Stomach (tissue), 9 donors: ENCODE data around the gene VTI1A. TPM values are rescaled to one million over a fixed set of nuclear protein-coding genes. Genes with fewer than 3 reads are reported as not detected.

ENCODE experiments used
- DNase-seq, 2 donors: peaks; one replicate each; pipeline versions ENCODE4 v3.0.0 to v3.0.0-alpha.2; 2013 to 2019
- H3K27ac ChIP-seq, 5 donors: fragments of 200-600 bp in 4 of 5; sonication (generic) in 4 of 5; one replicate each; pipeline ENCODE4 v1.5.1; 2013 to 2019; ENCODE audit warnings: mild to moderate bottlenecking in 1 of 5, moderate library complexity in 1 of 5
- H3K27me3 ChIP-seq, 3 donors: fragments of 200-600 bp; sonication (generic); one replicate each; pipeline ENCODE4 v1.5.1; 2017 to 2019; ENCODE audit warnings: mixed run types in 1 of 3
- H3K36me3 ChIP-seq, 4 donors: fragments of 200-600 bp; sonication (generic); 1 replicate in 3 of 4; 2 replicates in 1 of 4; pipeline ENCODE4 v1.5.1; 2016 to 2019
- H3K4me1 ChIP-seq, 4 donors: fragments of 200-600 bp; sonication (generic); one replicate each; pipeline ENCODE4 v1.5.1; 2016 to 2019
- H3K4me3 ChIP-seq, 4 donors: fragments of 200-600 bp; sonication (generic) in 3 of 4; one replicate each; pipeline ENCODE4 v1.5.1; 2016 to 2019; ENCODE audit warnings: mild to moderate bottlenecking in 1 of 4
- H3K9me3 ChIP-seq, 4 donors: fragments of 200-600 bp; sonication (generic); one replicate each; pipeline ENCODE4 v1.5.1; 2016 to 2019
- EP300 ChIP-seq: sonication (generic); formaldehyde crosslinking; IDR thresholded peaks from one replicate; pipeline ENCODE4 v1.6.1; 2017; ENCODE audit warnings: antibody characterized with exemption
- POLR2A ChIP-seq, 4 donors: fragments of 450-650 bp; IDR thresholded peaks; one replicate each; pipeline ENCODE4 v1.6.1; 2016; ENCODE audit warnings: antibody characterized with exemption in 4 of 4, control low read depth in 2 of 4, mild to moderate bottlenecking in 1 of 4, moderate library complexity in 1 of 4
- POLR2AphosphoS5 ChIP-seq, 3 donors: sonication (generic); formaldehyde crosslinking; IDR thresholded peaks; one replicate each; pipeline ENCODE4 v1.6.1; 2016; ENCODE audit warnings: antibody characterized with exemption in 3 of 3
- WGBS, 5 donors: extraction: QIAGEN DNeasy Blood & Tissue Kit in 3 of 5; methylation state at CpG; one replicate each; pipeline versions ENCODE4 v1.1.5 to v1.1.7; 2013 to 2018; 5-methylcytosine and 5-hydroxymethylcytosine counted together
- intact Hi-C: fragments of 100-400 bp; cut with DNase I; formaldehyde crosslinking; loops from one replicate; pipeline ENCODE4 v1.15.1; 2023; ENCODE audit warnings: low total_unique reads
- polyA plus RNA-seq, 3 donors: library from polyadenylated mRNA; stranded (reverse); fragments of 200-250 nt; gene quantifications; one replicate each; pipeline ENCODE4 v1.2.3, GENCODE V29; 2013
- total RNA-seq, 5 donors: library from RNA; depleted of rRNA; stranded (reverse); fragments of >200 nt; gene quantifications; one replicate each; pipeline versions ENCODE4 v1.1.0 to v1.2.3, GENCODE V29; 2014 to 2016
- TF ChIP-seq, protein P1 (sequence below), 7 experiments: fragments of 450-650 bp in 4 of 7; fragments of 200-600 bp in 3 of 7; sonication (generic) in 3 of 7; IDR thresholded peaks; one replicate each; pipeline ENCODE4 v1.5.1; 2016 to 2019; ENCODE audit warnings: antibody characterized with exemption in 7 of 7, control low read depth in 2 of 7, mild to moderate bottlenecking in 1 of 7
- donor health status: healthy with polysubstance abuse.
- donor health status: Bipolar disorder and iron deficiency.
- donor health status: healthy.

VTI1A gene
- total and polyA plus RNA-seq, 8 donors: 6.5 to 222 (median 57.4) TPM

DNA sequence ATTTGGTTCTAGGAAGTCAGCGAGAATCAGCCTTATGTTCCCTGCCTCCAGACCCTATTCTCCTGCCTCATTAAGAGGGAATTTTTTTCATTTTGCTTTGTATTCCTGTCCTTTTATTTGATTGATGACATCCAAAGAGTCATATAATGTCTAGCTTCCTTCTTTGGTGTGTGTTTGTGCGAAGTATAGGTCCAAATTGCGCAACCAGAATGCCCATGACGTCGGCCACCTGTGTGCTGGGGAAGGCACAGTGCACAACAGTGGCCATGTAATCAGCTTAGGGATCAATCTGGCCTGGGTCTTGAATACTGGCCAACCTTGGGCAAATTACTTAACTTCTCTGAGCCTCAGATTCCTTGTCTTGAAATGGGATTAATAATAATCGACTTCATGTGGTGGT is 206.2 kb downstream of the VTI1A start:
- no peaks in the 10 kb centered on the region for H3K27me3 ChIP-seq
- intact Hi-C loops: no loop called here
- H3K27ac ChIP-seq: no peak overlapping the region
- TF ChIP-seq POLR2A (IDR thresholded peaks at IDR 0.05) (no peak), EP300 (no peak), POLR2AphosphoS5 (IDR thresholded peaks at IDR 0.05) (no peak)
- TF ChIP-seq, protein P1, sequence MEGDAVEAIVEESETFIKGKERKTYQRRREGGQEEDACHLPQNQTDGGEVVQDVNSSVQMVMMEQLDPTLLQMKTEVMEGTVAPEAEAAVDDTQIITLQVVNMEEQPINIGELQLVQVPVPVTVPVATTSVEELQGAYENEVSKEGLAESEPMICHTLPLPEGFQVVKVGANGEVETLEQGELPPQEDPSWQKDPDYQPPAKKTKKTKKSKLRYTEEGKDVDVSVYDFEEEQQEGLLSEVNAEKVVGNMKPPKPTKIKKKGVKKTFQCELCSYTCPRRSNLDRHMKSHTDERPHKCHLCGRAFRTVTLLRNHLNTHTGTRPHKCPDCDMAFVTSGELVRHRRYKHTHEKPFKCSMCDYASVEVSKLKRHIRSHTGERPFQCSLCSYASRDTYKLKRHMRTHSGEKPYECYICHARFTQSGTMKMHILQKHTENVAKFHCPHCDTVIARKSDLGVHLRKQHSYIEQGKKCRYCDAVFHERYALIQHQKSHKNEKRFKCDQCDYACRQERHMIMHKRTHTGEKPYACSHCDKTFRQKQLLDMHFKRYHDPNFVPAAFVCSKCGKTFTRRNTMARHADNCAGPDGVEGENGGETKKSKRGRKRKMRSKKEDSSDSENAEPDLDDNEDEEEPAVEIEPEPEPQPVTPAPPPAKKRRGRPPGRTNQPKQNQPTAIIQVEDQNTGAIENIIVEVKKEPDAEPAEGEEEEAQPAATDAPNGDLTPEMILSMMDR (IDR thresholded peaks at IDR 0.05): no peak
- no peaks in the 10 kb centered on the region for H3K36me3 ChIP-seq
- no peaks in the 10 kb centered on the region for H3K4me1 ChIP-seq
- no peak overlapping the region for H3K4me3 ChIP-seq
- 90 to 96% (median 92%) methylated on average over 6 of the region's 6 CpGs for WGBS, 5 donors
- H3K9me3 ChIP-seq: no peaks in the 10 kb centered on the region
- peak in 1 of 2 donors; percentile 54 for DNase-seq

DNA sequence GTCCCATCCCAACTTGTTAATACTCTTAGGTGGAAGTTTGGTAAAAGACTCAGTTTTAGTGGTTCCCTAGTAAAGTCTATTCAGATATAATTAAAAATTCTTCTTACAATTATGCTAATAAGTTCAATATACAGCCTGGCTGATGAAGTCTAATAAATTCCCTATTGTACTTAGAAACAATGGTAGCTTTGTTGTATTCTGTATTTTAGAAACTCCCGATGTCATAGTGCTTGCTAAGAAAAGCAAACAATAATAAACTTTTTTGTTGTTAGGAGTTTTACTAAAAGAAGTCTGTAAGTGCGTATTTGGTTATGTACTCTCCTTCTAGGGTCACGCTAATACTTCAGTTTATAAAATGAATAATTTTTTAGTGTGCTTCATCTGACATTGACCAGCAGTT is 206.8 kb downstream of the VTI1A start:
- intact Hi-C loops: no loop called here
- no peak overlapping the region for H3K4me3 ChIP-seq
- peaks cover 0 to 3% (median 1%) of the 10 kb centered on the region in 4 donors for H3K4me1 ChIP-seq
- H3K36me3 ChIP-seq: no peaks in the 10 kb centered on the region
- no peaks in the 10 kb centered on the region for H3K27me3 ChIP-seq
- H3K27ac ChIP-seq: no peak overlapping the region
- TF ChIP-seq POLR2A (IDR thresholded peaks at IDR 0.05) (no peak), EP300 (no peak), POLR2AphosphoS5 (IDR thresholded peaks at IDR 0.05) (no peak)
- TF ChIP-seq, protein P1 (IDR thresholded peaks at IDR 0.05): no peak
- WGBS, 5 donors: 78 to 86% (median 79%) methylated on average over 3 of the region's 3 CpGs
- no peaks in the 10 kb centered on the region for H3K9me3 ChIP-seq
- DNase-seq: no peak

DNA sequence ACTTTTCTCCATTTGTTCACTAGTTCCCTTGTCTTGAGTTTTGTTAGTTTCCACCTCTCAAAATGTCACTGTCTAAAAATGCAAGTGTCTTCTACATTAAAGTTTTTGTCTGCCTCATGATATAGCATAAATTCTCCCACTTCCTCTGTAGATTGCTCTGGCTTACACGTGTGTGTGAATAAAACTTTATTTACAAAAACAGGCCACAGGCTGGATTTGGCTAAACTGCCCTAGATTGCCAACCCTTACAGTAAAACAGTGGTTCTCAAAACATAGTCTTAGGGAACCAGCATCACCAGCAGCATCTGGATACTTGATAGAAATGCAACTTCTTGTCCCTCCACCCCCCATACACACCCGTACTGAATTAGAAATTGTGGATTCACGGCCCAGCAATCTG is 207.8 kb downstream of the VTI1A start:
- no peak overlapping the region for H3K27ac ChIP-seq
- intact Hi-C loops: no loop called here
- H3K4me1 ChIP-seq: peaks cover 0 to 8% (median 4%) of the 10 kb centered on the region in 4 donors
- no peaks in the 10 kb centered on the region for H3K9me3 ChIP-seq
- TF ChIP-seq POLR2A (IDR thresholded peaks at IDR 0.05) (no peak), POLR2AphosphoS5 (IDR thresholded peaks at IDR 0.05) (no peak), EP300 (no peak)
- TF ChIP-seq, protein P1 (IDR thresholded peaks at IDR 0.05): no peak
- H3K4me3 ChIP-seq: no peak overlapping the region
- WGBS, 5 donors: 91 to 97% (median 96%) methylated on average over 3 of the region's 3 CpGs
- no peak for DNase-seq
- H3K36me3 ChIP-seq: no peaks in the 10 kb centered on the region
- no peaks in the 10 kb centered on the region for H3K27me3 ChIP-seq

- WGBS, 5 donors: 80 to 100% (median 95%) methylated on average over 1 of the region's 1 CpG
- Histone ChIP-seq H3K27ac (no peak overlapping the region), H3K4me3 (no peak overlapping the region), H3K4me1 (peaks cover 0 to 8% (median 4%) of the 10 kb centered on the region in 4 donors), H3K36me3 (no peaks in the 10 kb centered on the region), H3K9me3 (no peaks in the 10 kb centered on the region), H3K27me3 (no peaks in the 10 kb centered on the region)
- TF ChIP-seq, protein P1 (IDR thresholded peaks at IDR 0.05): no peak
- no peak for TF ChIP-seq EP300
- TF ChIP-seq POLR2A (IDR thresholded peaks at IDR 0.05): no peak
- no peak for DNase-seq
- intact Hi-C loops: no loop called here
Observed at GRCh38 chr10:112655722-112656121, 208.7 kb downstream of the VTI1A start.
